Measurements from ENCODE around the gene PCDH17.

The PCDH17 gene

GRCh38 chr13:57698851-57699250, 67.3 kb downstream of the PCDH17 start:
- H2BK12ac ChIP-seq (ENCODE audit: low read length in 2 of 2): no peak overlapping the region
- H3K4me1 ChIP-seq (ENCODE audit: control insufficient read depth, insufficient read depth, low read depth, low read length): no peaks in the 10 kb centered on the region
- no peak overlapping the region for H3K14ac ChIP-seq (ENCODE audit: low read length in 2 of 2)
- H3K4me2 ChIP-seq (ENCODE audit: low read length, poor library complexity, severe bottlenecking): no peak overlapping the region
- no peak overlapping the region for H4K8ac ChIP-seq (ENCODE audit: low read length)
- H3K79me1 ChIP-seq (replicated peaks; ENCODE audit: low read length, poor library complexity, severe bottlenecking): no peaks in the 10 kb centered on the region
- no peaks in the 10 kb centered on the region for H3K27me3 ChIP-seq (ENCODE audit: control insufficient read depth in 1 of 2, insufficient read depth in 1 of 2, low read length in 2 of 2)
- DNase-seq: no peak
- no peaks in the 10 kb centered on the region for H3K9me3 ChIP-seq (ENCODE audit: control insufficient read depth, low read length)
- H3K4ac ChIP-seq (ENCODE audit: low read depth in 1 of 2, low read length in 2 of 2): no peak overlapping the region
- no peak overlapping the region for H2AK5ac ChIP-seq (ENCODE audit: low read length, severe bottlenecking)
- no peaks in the 10 kb centered on the region for H3K36me3 ChIP-seq (ENCODE audit: control insufficient read depth in 1 of 2, insufficient read depth in 2 of 2, low read depth in 1 of 2, low read length in 2 of 2)
- no peak overlapping the region for H4K91ac ChIP-seq (ENCODE audit: low read length)
- WGBS: 91% methylated on average over 3 of the region's 4 CpGs
- H3K23ac ChIP-seq (ENCODE audit: low read length in 2 of 2): no peak overlapping the region
- no peak overlapping the region for H2BK15ac ChIP-seq (ENCODE audit: low read depth, poor library complexity, severe bottlenecking)
- H3K4me3 ChIP-seq (ENCODE audit: insufficient read depth in 1 of 2, low read depth in 1 of 2, low read length in 2 of 2): no peak overlapping the region
- H2AFZ ChIP-seq (ENCODE audit: low read depth, low read length): no peak overlapping the region
- H3K9ac ChIP-seq (ENCODE audit: low read length): no peak overlapping the region
- H3K18ac ChIP-seq (ENCODE audit: low read depth in 1 of 2, low read length in 2 of 2): no peak overlapping the region
- H3K27ac ChIP-seq (ENCODE audit: low read length, poor library complexity, severe bottlenecking): no peak overlapping the region
- H2BK5ac ChIP-seq (ENCODE audit: low read depth, low read length, poor library complexity, severe bottlenecking): no peak overlapping the region
- no peak overlapping the region for H2BK120ac ChIP-seq (ENCODE audit: low read depth, low read length)

- H4K91ac ChIP-seq (ENCODE audit: low read length): no peak overlapping the region
- no peak overlapping the region for H2BK5ac ChIP-seq (ENCODE audit: low read depth, low read length, poor library complexity, severe bottlenecking)
- no peaks in the 10 kb centered on the region for H3K4me1 ChIP-seq (ENCODE audit: control insufficient read depth, insufficient read depth, low read depth, low read length)
- no peak overlapping the region for H4K8ac ChIP-seq (ENCODE audit: low read length)
- H3K27ac ChIP-seq (ENCODE audit: low read length, poor library complexity, severe bottlenecking): no peak overlapping the region
- H3K4ac ChIP-seq (ENCODE audit: low read depth in 1 of 2, low read length in 2 of 2): no peak overlapping the region
- no peak overlapping the region for H3K14ac ChIP-seq (ENCODE audit: low read length in 2 of 2)
- no peaks in the 10 kb centered on the region for H3K79me1 ChIP-seq (replicated peaks; ENCODE audit: low read length, poor library complexity, severe bottlenecking)
- WGBS: 86% methylated on average over 1 of the region's 2 CpGs
- no peaks in the 10 kb centered on the region for H3K27me3 ChIP-seq (ENCODE audit: control insufficient read depth in 1 of 2, insufficient read depth in 1 of 2, low read length in 2 of 2)
- H3K4me3 ChIP-seq (ENCODE audit: insufficient read depth in 1 of 2, low read depth in 1 of 2, low read length in 2 of 2): no peak overlapping the region
- H2AK5ac ChIP-seq (ENCODE audit: low read length, severe bottlenecking): no peak overlapping the region
- no peak for DNase-seq
- H3K9ac ChIP-seq (ENCODE audit: low read length): no peak overlapping the region
- no peak overlapping the region for H3K4me2 ChIP-seq (ENCODE audit: low read length, poor library complexity, severe bottlenecking)
- H2BK12ac ChIP-seq (ENCODE audit: low read length in 2 of 2): no peak overlapping the region
- H2AFZ ChIP-seq (ENCODE audit: low read depth, low read length): no peak overlapping the region
- H3K18ac ChIP-seq (ENCODE audit: low read depth in 1 of 2, low read length in 2 of 2): no peak overlapping the region
- H3K9me3 ChIP-seq (ENCODE audit: control insufficient read depth, low read length): no peaks in the 10 kb centered on the region
- H2BK120ac ChIP-seq (ENCODE audit: low read depth, low read length): no peak overlapping the region
- H3K36me3 ChIP-seq (ENCODE audit: control insufficient read depth in 1 of 2, insufficient read depth in 2 of 2, low read depth in 1 of 2, low read length in 2 of 2): no peaks in the 10 kb centered on the region
- H2BK15ac ChIP-seq (ENCODE audit: low read depth, poor library complexity, severe bottlenecking): no peak overlapping the region
- no peak overlapping the region for H3K23ac ChIP-seq (ENCODE audit: low read length in 2 of 2)
Observed at GRCh38 chr13:57704031-57704430, 72.5 kb downstream of the PCDH17 start.

- H3K18ac ChIP-seq (ENCODE audit: low read depth in 1 of 2, low read length in 2 of 2): no peak overlapping the region
- no peak overlapping the region for H2AFZ ChIP-seq (ENCODE audit: low read depth, low read length)
- H2BK120ac ChIP-seq (ENCODE audit: low read depth, low read length): no peak overlapping the region
- H3K27ac ChIP-seq (ENCODE audit: low read length, poor library complexity, severe bottlenecking): no peak overlapping the region
- H3K4me3 ChIP-seq (ENCODE audit: insufficient read depth in 1 of 2, low read depth in 1 of 2, low read length in 2 of 2): no peak overlapping the region
- no peaks in the 10 kb centered on the region for H3K27me3 ChIP-seq (ENCODE audit: control insufficient read depth in 1 of 2, insufficient read depth in 1 of 2, low read length in 2 of 2)
- H3K23ac ChIP-seq (ENCODE audit: low read length in 2 of 2): no peak overlapping the region
- H4K8ac ChIP-seq (ENCODE audit: low read length): no peak overlapping the region
- no peak overlapping the region for H2BK15ac ChIP-seq (ENCODE audit: low read depth, poor library complexity, severe bottlenecking)
- no peak overlapping the region for H2AK5ac ChIP-seq (ENCODE audit: low read length, severe bottlenecking)
- no peak overlapping the region for H2BK5ac ChIP-seq (ENCODE audit: low read depth, low read length, poor library complexity, severe bottlenecking)
- no peaks in the 10 kb centered on the region for H3K36me3 ChIP-seq (ENCODE audit: control insufficient read depth in 1 of 2, insufficient read depth in 2 of 2, low read depth in 1 of 2, low read length in 2 of 2)
- H3K4ac ChIP-seq (ENCODE audit: low read depth in 1 of 2, low read length in 2 of 2): no peak overlapping the region
- no peak for DNase-seq
- H3K4me1 ChIP-seq (ENCODE audit: control insufficient read depth, insufficient read depth, low read depth, low read length): no peaks in the 10 kb centered on the region
- WGBS: 68% methylated on average over 3 of the region's 3 CpGs
- H4K91ac ChIP-seq (ENCODE audit: low read length): no peak overlapping the region
- no peaks in the 10 kb centered on the region for H3K9me3 ChIP-seq (ENCODE audit: control insufficient read depth, low read length)
- no peaks in the 10 kb centered on the region for H3K79me1 ChIP-seq (replicated peaks; ENCODE audit: low read length, poor library complexity, severe bottlenecking)
- H3K9ac ChIP-seq (ENCODE audit: low read length): no peak overlapping the region
- H3K4me2 ChIP-seq (ENCODE audit: low read length, poor library complexity, severe bottlenecking): no peak overlapping the region
- no peak overlapping the region for H2BK12ac ChIP-seq (ENCODE audit: low read length in 2 of 2)
- H3K14ac ChIP-seq (ENCODE audit: low read length in 2 of 2): no peak overlapping the region
Observed at GRCh38 chr13:57716295-57716694, 84.8 kb downstream of the PCDH17 start.

GRCh38 chr13:57724486-57725272, 93.1 kb downstream of the PCDH17 start:
- H2BK12ac ChIP-seq (ENCODE audit: low read length in 2 of 2): no peak overlapping the region
- H2BK120ac ChIP-seq (ENCODE audit: low read depth, low read length): no peak overlapping the region
- H3K4me1 ChIP-seq (ENCODE audit: control insufficient read depth, insufficient read depth, low read depth, low read length): no peaks in the 10 kb centered on the region
- H3K4me3 ChIP-seq (ENCODE audit: insufficient read depth in 1 of 2, low read depth in 1 of 2, low read length in 2 of 2): no peak overlapping the region
- no peak overlapping the region for H2BK15ac ChIP-seq (ENCODE audit: low read depth, poor library complexity, severe bottlenecking)
- no peak overlapping the region for H3K4ac ChIP-seq (ENCODE audit: low read depth in 1 of 2, low read length in 2 of 2)
- no peak overlapping the region for H3K27ac ChIP-seq (ENCODE audit: low read length, poor library complexity, severe bottlenecking)
- WGBS: 80% methylated on average over 12 of the region's 12 CpGs
- no peak overlapping the region for H3K9ac ChIP-seq (ENCODE audit: low read length)
- no peaks in the 10 kb centered on the region for H3K9me3 ChIP-seq (ENCODE audit: control insufficient read depth, low read length)
- no peaks in the 10 kb centered on the region for H3K36me3 ChIP-seq (ENCODE audit: control insufficient read depth in 1 of 2, insufficient read depth in 2 of 2, low read depth in 1 of 2, low read length in 2 of 2)
- no peak overlapping the region for H3K4me2 ChIP-seq (ENCODE audit: low read length, poor library complexity, severe bottlenecking)
- no peak overlapping the region for H2AFZ ChIP-seq (ENCODE audit: low read depth, low read length)
- no peak overlapping the region for H3K23ac ChIP-seq (ENCODE audit: low read length in 2 of 2)
- H2BK5ac ChIP-seq (ENCODE audit: low read depth, low read length, poor library complexity, severe bottlenecking): no peak overlapping the region
- no peak overlapping the region for H2AK5ac ChIP-seq (ENCODE audit: low read length, severe bottlenecking)
- no peak overlapping the region for H4K91ac ChIP-seq (ENCODE audit: low read length)
- no peak overlapping the region for H4K8ac ChIP-seq (ENCODE audit: low read length)
- H3K18ac ChIP-seq (ENCODE audit: low read depth in 1 of 2, low read length in 2 of 2): peak overlapping the region in 1 of 2 experiments; percentile 5
- DNase-seq: no peak
- H3K79me1 ChIP-seq (replicated peaks; ENCODE audit: low read length, poor library complexity, severe bottlenecking): no peaks in the 10 kb centered on the region
- H3K27me3 ChIP-seq (ENCODE audit: control insufficient read depth in 1 of 2, insufficient read depth in 1 of 2, low read length in 2 of 2): peaks cover 0 to 3% of the 10 kb centered on the region in 2 experiments
- no peak overlapping the region for H3K14ac ChIP-seq (ENCODE audit: low read length in 2 of 2)
